GM18868 (cell line): Measurements from ENCODE around the gene KIAA2012.
A peak's percentile ranks its signal among the peaks of the same experiment; 100 is the strongest.
"Not testable (repeated sequence)": the region's sequence is repeated elsewhere in the genome, so short reads cannot be mapped to it uniquely, and the experiment has no call there.

Source experiments
- ATAC-seq: cut with Tn5 transposase; IDR thresholded peaks from one replicate; pipeline ENCODE4 v1.9.1; 2021; ENCODE audit warnings: mild to moderate bottlenecking, moderate library complexity; ENCODE audit not compliant: unreplicated experiment

The KIAA2012 gene

DNA sequence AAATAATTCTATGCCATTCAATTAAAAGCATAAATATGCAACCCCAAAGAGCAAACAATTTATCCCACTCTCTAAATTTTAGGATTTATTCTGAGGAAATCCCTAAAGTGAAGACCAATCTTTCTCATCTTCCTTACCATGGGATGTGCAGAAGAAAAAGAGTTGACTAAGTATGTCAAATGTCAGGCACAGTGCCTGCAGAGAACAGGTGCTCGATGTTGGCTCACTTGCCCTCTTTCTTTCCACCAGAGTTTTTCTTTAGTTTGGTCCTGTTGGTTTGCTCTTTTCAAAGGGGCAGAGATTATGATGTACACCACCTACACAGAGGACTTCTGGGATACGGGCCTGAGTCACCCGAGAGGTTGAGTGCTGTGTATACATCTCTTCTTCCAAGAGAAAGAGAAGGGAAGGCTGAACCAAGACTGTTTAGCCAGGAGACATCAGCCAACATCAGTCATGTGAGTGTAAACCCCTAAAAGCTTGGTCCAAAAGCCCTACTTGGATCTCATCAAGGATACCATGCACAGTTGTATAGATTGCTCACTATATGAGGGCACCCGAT is 113.7 kb downstream of the KIAA2012 start:
- ATAC-seq = no peak

DNA sequence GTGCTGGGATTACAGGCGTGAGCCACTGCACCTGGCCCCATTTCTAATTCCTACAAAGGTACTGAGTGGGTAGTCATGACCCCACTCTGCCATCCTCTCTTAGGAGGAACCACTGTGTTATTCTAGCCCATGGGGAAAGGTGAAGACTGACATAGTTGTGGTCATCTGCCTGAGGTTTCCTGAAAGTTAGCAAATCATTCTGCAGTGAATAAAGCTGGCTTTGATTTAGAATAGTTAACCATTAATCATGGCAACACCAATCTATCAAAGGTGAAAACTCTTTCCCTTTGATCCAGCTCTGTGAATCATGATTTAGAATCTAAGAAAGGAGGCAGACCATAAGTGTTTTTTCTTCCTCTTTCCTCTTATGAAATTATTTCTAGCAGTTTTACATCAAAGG is 114.5 kb downstream of the KIAA2012 start:
- no peak for ATAC-seq

- ATAC-seq = no peak
These were observed 120.2 kb downstream of the KIAA2012 start for GRCh38 chr2:202193305-202193704.

DNA sequence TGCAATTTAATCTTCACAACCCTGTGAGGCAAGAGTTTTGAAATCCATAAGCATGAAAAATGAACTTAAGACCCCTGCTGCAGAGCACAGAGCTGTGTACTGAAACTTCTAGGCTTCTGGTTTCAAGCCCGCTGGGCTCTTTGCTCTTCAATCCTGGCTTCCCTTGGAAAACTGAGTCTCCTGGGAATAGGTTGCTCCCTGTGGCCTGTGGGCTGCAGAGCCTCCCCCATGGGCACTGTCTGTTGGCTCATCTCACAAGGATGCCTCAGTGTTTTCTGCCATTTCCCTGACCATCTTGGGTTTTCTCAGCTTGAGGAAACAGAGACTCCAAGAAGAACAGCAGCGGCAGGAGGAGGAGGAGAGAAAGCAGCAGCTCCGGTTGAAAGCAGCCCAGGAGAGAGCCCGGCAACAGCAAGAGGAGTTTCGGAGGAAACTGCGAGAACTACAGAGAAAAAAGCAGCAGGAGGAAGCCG is 120.9 kb downstream of the KIAA2012 start:
- no peak for ATAC-seq

- no peak for ATAC-seq
These were observed 121.4 kb downstream of the KIAA2012 start for GRCh38 chr2:202194418-202194817.

DNA sequence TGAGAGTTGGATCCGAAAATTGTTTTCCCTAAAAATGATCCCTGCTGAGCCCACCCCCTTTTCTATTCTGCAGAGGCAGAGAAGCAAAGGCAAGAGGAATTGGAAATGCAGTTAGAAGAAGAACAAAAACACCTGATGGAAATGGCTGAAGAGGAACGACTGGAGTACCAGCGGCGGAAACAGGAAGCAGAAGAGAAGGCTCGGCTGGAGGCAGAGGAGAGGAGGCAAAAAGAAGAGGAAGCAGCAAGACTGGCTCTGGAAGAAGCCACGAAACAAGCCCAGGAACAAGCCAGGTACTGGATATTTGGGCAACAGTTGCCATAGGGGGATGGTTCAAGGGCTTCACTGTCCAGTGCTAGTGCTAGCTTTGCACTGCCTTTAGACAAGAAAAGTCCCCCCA is 123.7 kb downstream of the KIAA2012 start:
- no peak for ATAC-seq

DNA sequence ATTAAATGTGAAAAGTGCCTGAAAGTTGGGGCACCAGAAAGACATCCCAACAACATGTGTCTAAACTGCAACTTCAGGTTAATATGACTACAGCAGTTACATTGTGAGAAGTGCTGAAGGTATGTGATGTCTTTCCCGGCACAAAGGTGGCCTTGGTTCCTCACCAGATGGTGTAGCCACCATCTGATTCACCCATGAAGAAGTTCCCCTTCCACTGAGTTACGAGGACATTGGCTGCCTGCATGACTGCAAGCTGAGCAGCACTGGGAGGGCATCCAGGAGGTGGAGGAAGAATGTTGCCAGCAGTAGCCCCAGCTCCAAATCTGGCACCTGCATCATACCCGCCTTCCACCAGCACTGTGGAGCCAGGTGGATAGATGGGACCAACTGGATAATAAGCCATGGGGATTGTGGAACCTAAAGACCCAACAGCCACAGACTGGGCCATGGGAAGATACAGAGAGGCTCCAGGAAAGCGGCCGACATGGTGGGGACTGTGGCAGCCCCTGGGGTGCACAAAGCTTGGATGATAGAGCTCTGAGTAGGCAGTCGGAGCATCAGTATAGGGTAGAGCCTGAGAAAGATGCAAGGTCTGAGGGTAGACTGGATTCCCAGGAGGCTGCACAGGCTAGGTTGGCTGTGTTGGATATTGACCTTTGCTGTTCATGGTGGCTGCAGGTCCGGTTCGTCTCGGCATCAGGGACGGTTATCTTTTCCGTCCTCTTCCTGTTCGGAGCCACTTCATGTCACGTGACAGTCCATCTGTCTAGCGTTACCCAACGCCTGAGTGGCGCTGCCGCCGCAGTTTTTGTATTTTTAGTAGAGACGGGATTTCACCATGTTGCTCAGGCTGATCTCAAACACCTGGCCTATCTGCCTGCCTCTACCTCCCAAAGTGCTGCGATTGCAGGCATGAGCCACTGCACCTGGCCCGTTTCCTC is 128.4 kb downstream of the KIAA2012 start:
- no peak for ATAC-seq

DNA sequence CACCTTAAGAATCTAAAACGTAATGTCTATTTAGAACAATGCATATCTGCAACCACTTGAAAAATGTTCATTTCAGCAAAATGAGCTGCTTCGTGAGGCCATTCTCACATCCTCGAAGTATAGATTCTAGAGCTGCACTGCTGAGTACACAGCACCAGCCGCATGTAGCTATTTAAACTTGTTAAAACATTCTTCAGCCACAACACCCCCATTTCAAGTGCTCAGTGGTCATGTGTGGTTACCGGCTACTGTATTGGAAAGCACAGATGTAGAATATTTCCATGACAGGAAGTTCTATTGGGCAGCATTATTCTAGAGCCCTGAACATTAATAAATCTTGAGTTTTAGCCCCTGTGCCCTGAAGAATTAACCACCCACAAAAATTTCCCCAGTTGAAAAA is 130.3 kb downstream of the KIAA2012 start:
- no peak for ATAC-seq

DNA sequence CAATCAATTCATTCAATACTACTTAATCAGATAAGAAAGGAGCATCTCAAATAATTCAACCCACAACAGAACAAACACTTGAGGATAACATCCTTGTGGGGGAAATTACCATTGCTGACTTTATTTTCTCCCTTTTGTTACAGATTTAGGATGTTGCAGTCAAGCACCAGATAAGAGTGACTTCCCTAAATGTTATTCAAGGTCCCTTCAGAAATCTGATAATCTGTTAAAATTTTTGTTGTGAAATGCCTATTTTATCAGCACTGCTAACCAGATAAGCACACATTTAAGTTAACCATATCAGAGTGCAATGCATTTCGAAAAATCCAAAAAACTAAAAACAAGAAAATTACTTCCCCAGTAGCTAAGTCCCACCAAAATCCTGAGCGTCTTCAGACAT is 131.8 kb downstream of the KIAA2012 start:
- ATAC-seq = no peak

DNA sequence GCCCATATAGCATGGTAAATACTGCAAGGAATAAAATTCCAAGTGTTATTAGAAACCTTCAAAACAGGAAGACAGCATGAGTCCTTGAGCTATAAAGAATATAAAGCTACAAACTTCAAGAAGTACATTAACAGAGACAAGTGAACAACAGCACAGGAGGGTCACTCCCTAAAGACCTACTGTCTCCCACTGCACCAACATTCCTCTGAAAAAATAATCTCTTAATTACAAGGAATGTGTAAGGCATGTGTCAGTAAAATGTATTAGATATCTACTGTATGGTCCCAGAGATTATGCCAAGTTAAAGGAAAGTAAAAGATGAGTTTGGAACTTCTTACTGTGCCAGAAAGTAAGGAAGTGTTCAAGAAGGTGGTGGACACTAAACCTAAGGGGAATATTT is 135.5 kb downstream of the KIAA2012 start:
- ATAC-seq = no peak

DNA sequence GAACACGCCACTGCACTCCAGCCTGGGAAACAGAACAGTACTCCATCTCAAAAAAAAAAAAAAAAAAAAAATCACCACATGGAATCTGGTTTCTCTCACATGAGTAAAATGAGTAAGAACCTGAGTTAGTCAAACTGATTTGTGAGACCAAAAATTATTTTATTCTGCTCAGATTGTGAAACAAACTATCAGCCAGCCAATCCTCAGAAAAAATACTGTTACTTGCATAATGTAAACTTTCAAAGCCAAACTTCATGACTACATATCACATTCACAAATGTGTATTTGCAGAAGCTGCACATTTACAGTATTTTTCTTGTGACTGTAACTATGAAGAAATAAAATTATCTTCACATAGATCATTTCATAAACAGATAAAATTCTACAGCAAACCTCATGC is 142.1 kb downstream of the KIAA2012 start:
- ATAC-seq = no peak

- no peak for ATAC-seq
These were observed 148.8 kb downstream of the KIAA2012 start for GRCh38 chr2:202221873-202222272.

DNA sequence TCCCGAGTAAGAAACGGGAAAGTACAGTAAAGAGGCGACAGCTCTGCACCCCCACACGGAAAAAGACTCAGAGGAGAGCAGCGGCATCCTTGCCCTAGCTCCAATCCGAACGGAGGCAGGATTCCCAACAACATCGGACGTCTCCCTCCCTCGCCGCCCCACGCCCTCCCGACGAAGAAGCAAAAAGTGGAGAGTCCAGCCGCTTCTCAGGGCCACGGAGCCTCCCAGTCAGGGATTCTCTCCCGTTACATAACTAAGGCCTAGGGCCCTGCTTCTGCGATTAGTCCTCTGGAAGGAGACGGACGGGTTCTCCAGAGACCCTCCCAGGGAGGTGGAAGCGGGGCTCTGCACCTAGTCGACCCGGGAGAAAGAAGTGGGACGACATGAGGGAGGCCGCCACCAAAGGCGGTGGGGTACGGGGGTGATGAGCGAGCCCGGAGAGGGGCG is 164.8 kb downstream of the KIAA2012 start:
- ATAC-seq = peak; percentile 23

- ATAC-seq = peak; percentile 99
These were observed 165.5 kb downstream of the KIAA2012 start, which contains the start of gene SUMO1 for GRCh38 chr2:202238234-202239197. Gene SUMO1 (minus strand): TSS chr2:202238597. CDS start chr2:202238451, 146 bp downstream.

GRCh38 chr2:202247710-202248109 is 174.7 kb downstream of the KIAA2012 start:
- not testable (repeated sequence) for ATAC-seq

DNA sequence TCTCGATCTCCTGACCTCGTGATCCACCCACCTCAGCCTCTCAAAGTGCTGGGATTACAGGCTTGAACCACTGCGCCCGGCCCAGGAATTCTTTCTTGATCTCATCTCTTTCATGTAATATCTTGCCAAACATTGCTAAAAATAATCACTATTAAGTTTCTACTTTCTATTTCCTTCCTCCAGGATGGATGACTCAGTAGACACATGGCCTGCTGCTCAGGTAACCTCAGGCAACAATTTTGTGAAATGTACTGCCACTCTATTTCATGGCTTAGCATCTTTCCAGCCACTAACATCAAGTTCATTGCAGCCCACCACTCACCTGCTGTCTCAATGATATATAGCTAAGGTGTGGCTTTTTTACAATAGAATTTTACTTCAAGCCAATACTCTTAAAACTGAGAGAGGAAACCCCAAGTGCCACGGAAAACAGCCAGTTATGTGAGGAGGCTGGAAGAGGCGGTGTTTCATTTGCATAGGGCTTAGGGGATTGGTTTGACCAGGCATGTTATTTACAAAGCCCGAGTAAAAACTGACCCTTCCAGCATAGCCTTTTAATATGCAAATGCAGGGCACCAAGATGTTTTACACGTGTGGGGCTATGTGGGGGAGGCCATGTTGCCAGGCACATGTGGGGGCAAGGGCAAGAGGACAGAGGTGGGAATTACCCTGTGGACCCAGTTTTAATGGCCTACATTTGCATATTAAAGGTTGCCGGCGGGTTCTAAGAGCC is 176.6 kb downstream of the KIAA2012 start:
- no peak for ATAC-seq

- ATAC-seq = no peak
These were observed 178.4 kb downstream of the KIAA2012 start for GRCh38 chr2:202251494-202251893.
